NCI-H2029 (cell line): Measurements from ENCODE around the gene KDM4F.

Experiments
- DNase-seq: peaks from one replicate; lab custom pipeline; 2025; lab: John Stamatoyannopoulos, UW

Gene KDM4F

DNA sequence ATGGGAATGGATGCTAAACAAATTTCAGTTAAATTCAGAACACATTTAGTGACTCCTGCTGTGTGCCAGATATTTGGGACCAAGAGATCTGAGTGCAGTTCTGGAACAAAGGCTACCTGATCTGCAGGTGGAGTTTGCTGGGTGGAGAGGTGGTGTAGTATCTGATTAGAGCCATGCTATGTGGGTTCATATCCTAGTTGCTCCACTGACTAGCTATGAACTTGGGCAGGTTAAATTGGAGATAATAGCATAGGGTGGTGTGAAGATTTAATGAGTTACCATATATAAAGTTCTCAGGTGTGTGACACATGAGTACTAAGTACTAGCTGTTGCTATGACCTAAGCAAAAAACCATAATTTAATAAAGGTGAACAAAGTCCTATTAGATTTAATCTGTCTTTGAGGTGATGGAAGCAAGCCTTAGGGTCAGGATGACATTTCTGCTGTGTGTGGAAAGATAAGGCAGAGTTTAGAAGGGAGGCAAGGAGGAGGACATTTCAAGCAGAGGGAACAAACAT, 42.5 kb downstream of the KDM4F start:
- DNase-seq: no peak

GRCh38 chr11:95092549-95093324, 43.5 kb downstream of the KDM4F start:
- DNase-seq: no peak

DNA sequence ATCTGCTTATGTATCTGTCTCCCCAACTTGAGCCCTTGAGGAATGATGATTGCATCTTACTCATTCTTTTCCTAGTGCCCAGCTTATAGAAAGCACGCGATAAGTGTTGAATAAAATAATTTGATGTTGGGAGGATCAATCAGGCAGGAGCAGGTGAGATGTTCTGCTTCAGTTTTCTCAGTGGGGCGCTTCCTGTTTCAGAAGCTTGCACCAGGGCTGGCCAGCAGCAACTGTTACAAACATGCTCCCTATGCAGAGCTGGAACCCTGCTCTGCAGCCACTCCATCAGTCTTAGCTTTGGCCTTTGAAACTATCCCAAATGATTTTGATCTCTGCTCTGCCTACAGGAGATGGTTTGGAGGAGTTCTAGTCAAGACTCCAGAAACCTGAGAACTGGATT, 44.3 kb downstream of the KDM4F start:
- DNase-seq: no peak

- DNase-seq: no peak
Measured at GRCh38 chr11:95095858-95096587, 46.8 kb downstream of the KDM4F start.

DNA sequence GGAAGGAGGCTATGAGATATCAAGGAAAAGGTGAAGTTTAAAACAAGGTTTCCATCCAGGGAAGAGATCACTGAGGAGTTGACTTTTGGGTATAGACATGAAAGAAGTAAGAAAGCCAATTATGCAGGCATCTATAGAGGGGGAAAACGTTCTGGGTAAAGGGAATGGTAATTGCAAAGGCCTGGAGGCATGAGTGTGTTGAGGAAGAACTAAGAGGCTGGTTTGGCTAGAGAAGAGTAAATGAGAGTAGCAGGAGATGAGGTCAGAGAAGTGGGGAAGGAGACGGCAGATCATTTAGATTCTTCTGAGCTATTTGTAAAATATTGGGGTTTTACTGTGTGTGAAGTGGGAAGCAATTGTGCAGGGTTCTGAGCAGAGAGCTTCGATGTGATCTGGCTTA, 48.0 kb downstream of the KDM4F start:
- DNase-seq: no peak

DNA sequence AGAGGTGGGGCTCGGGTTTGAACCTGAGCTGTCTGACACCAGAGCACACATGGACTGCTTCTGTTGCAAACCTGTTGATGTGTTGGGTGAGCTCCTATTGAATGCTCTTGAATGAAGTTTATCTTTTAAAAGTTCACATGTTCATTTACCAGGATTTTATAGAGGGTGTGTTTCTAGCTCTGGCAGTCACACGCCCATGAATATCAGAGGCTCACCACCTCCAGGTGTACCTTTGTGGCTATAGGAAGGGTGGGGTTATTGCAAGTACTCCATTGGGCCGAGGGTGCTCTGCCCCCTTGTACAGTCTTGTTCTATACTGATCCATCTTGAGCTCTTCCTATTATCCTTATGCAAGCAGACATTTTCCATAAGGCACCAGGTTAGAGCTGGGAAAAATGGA, 49.6 kb downstream of the KDM4F start:
- DNase-seq: no peak

DNA sequence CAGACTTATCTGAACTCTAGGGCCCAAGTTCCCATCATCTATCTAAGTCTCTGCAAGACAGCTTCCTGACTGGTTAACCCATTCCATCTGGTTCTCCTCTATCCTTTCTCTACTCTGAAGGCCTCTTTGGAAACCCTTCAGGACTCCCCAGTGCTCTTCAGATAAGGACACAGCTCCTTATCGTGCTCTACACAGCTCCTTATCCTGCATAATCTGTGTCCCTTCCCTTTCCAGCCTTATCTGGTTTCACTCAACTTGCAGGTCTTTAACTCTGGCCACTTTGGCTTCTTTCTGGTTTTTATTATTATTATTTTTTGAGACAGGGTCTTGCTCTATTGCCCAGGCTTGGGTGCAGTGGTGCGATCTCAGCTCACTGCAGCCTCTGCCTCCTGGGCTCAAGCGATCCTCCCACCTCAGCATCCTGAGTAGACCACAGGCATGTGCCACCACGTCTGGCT, 51.0 kb downstream of the KDM4F start:
- DNase-seq: no peak
